SH-SY5Y (cell line): ENCODE results near the gene PIP4K2A.

ENCODE experiments used
- GATA2 ChIP-seq: IDR thresholded peaks from 2 replicates; pipeline ENCODE4 v1.6.1; 2011; ENCODE audit warnings: mild to moderate bottlenecking, low read depth, low read length
- GATA3 ChIP-seq: IDR thresholded peaks from 2 replicates; pipeline ENCODE4 v1.6.1; 2011; ENCODE audit warnings: low read depth, mild to moderate bottlenecking, low read length, moderate library complexity

GRCh38 chr10:22702348-22702747 is 12.0 kb downstream of the PIP4K2A start:
- no peak for TF ChIP-seq GATA3
- TF ChIP-seq GATA2 = no peak
